HCT116 (cell line): ENCODE results near the gene TM7SF3. TPM values are rescaled to one million over a fixed set of nuclear protein-coding genes. Genes with fewer than 3 reads are reported as not detected.

Experiments
- ATAC-seq: fragments of 200-7000 bp; cut with Tn5 transposase; 2 replicates; pipeline ENCODE4 v1.9.1; 2020; ENCODE audit warnings: mild to moderate bottlenecking, moderate library complexity
- BruUV-seq: library from RNA; stranded (reverse); fragments of 400-500 nt; replicated peaks from 2 replicates; lab custom pipeline; 2021; lab: Mats Ljungman, UMichigan
- CTCF ChIA-PET: fragments of 300-600 bp; sonication (Branson Sonifier 250); formaldehyde crosslinking; loops from one replicate; lab custom pipeline; 2021; ENCODE audit warnings: antibody characterized with exemption; lab: Charles Lee
- POLR2A ChIA-PET: fragments of 300-600, 350-600 bp; sonication (Branson Sonifier 250); formaldehyde crosslinking; loops from one replicate; lab custom pipeline; 2021; ENCODE audit warnings: antibody characterized with exemption; lab: Charles Lee
- RAD21 ChIA-PET, 2 experiments: fragments of 300-600 bp; sonication (Branson Sonifier 250); formaldehyde crosslinking; loops; one replicate each; lab custom pipeline; 2023; ENCODE audit warnings: low total read pairs in 2 of 2; ENCODE audit not compliant: uncharacterized antibody in 2 of 2, unreplicated experiment in 2 of 2, low non-redundant PET in 1 of 2; lab: Charles Lee
- DNase-seq: peaks from one replicate; pipeline ENCODE4 v3.0.0-alpha.2; 2010; ENCODE audit warnings: low read depth, low spot score
- H2AFZ ChIP-seq: fragments of 200-600 bp; shearing (Covaris generic), sonication (generic); 2 replicates; pipeline ENCODE4 v1.6.1; 2017; ENCODE audit warnings: low read depth, mixed run types, mixed read lengths, antibody characterized with exemption, low read length; ENCODE audit not compliant: poor library complexity, severe bottlenecking
- H3K27ac ChIP-seq: 2 replicates; pipeline ENCODE4 v1.5.1; 2012; ENCODE audit warnings: low read depth, low read length
- H3K27me3 ChIP-seq: fragments of 200-600 bp; sonication (generic); 2 replicates; pipeline ENCODE4 v1.6.1; 2016; ENCODE audit warnings: mixed run types, low read length, mixed read lengths; ENCODE audit not compliant: insufficient read depth
- H3K36me3 ChIP-seq, 2 experiments: fragments of 200-500 bp in 1 of 2; fragments of 200-600 bp in 1 of 2; sonication (Bioruptor generic) in 1 of 2; sonication (generic) in 1 of 2; 2 replicates each; pipeline versions ENCODE4 v1.5.1 to v1.6.1; 2014 to 2016; ENCODE audit warnings: low read length in 2 of 2, inconsistent platforms in 1 of 2, mixed read lengths in 1 of 2, mixed run types in 1 of 2; ENCODE audit not compliant: insufficient read depth in 2 of 2, control insufficient read depth in 1 of 2
- H3K4me1 ChIP-seq, 2 experiments: fragments of 200-600 bp in 1 of 2; sonication (generic) in 1 of 2; 2 replicates each; pipeline versions ENCODE4 v1.5.1 to v1.6.1; 2012 to 2017; ENCODE audit warnings: low read length in 2 of 2, inconsistent platforms in 1 of 2, mild to moderate bottlenecking in 1 of 2, mixed read lengths in 1 of 2, mixed run types in 1 of 2, moderate library complexity in 1 of 2; ENCODE audit not compliant: insufficient read depth in 2 of 2, control insufficient read depth in 1 of 2
- H3K4me2 ChIP-seq: fragments of 200-600 bp; sonication (generic); 2 replicates; pipeline ENCODE4 v1.6.1; 2017; ENCODE audit warnings: mixed run types, low read length, mixed read lengths
- H3K4me3 ChIP-seq, 2 experiments: fragments of 200-600 bp in 1 of 2; sonication (generic) in 1 of 2; replicated peaks in 1 of 2; 2 replicates each; pipeline ENCODE4 v1.5.1; 2011 to 2016; ENCODE audit warnings: low read length in 2 of 2, control low read depth in 1 of 2, low read depth in 1 of 2, mild to moderate bottlenecking in 1 of 2, mixed read lengths in 1 of 2, mixed run types in 1 of 2
- H3K79me2 ChIP-seq: fragments of 200-600 bp; sonication (generic); 2 replicates; pipeline ENCODE4 v1.6.1; 2017; ENCODE audit warnings: mild to moderate bottlenecking, mixed run types, low read length, moderate library complexity, mixed read lengths; ENCODE audit not compliant: insufficient read depth
- H3K9ac ChIP-seq: fragments of 200-600 bp; sonication (generic); 2 replicates; pipeline ENCODE4 v1.6.1; 2016; ENCODE audit warnings: low read length, mixed read lengths
- H3K9me2 ChIP-seq: fragments of 200-600 bp; sonication (generic), shearing (Covaris generic); 2 replicates; pipeline ENCODE4 v1.6.1; 2017; ENCODE audit warnings: mixed run types, mild to moderate bottlenecking, moderate library complexity; ENCODE audit not compliant: insufficient read depth
- H3K9me3 ChIP-seq, 2 experiments: fragments of 200-500 bp in 1 of 2; fragments of 200-600 bp in 1 of 2; sonication (Bioruptor generic) in 1 of 2; sonication (generic) in 1 of 2; 2 replicates each; pipeline ENCODE4 v1.6.1; 2014 to 2017; ENCODE audit warnings: low read length in 2 of 2, mixed read lengths in 2 of 2, inconsistent platforms in 1 of 2, low read depth in 1 of 2, mild to moderate bottlenecking in 1 of 2, mixed run types in 1 of 2, moderate library complexity in 1 of 2; ENCODE audit not compliant: control insufficient read depth in 1 of 2, insufficient read depth in 1 of 2
- H4K20me1 ChIP-seq: fragments of 200-600 bp; sonication (generic), shearing (Covaris generic); 2 replicates; pipeline ENCODE4 v1.6.1; 2017; ENCODE audit warnings: mixed run types, mild to moderate bottlenecking, moderate library complexity; ENCODE audit not compliant: insufficient read depth
- CEBPB ChIP-seq: IDR thresholded peaks from 2 replicates; pipeline ENCODE4 v1.6.1; 2012; ENCODE audit warnings: low read depth
- CTCF ChIP-seq, 3 experiments: fragments of 200-600 bp in 1 of 3; sonication (generic) in 1 of 3; IDR thresholded peaks in 2 of 3; conservative IDR thresholded peaks in 1 of 3; 2 replicates each; pipeline ENCODE4 v1.5.1; 2012 to 2017; ENCODE audit warnings: low read depth in 2 of 3, low read length in 2 of 3, antibody characterized with exemption in 1 of 3, borderline replicate concordance in 1 of 3, control low read depth in 1 of 3, mild to moderate bottlenecking in 1 of 3, mixed read lengths in 1 of 3, mixed run types in 1 of 3, moderate library complexity in 1 of 3; ENCODE audit not compliant: insufficient read depth in 1 of 3
- EGR1 ChIP-seq: IDR thresholded peaks from 2 replicates; pipeline ENCODE4 v1.6.1; 2012; ENCODE audit warnings: low read depth
- MAX ChIP-seq: IDR thresholded peaks from 2 replicates; pipeline ENCODE4 v1.6.1; 2012
- POLR2A ChIP-seq: IDR thresholded peaks from 2 replicates; pipeline ENCODE4 v1.7.0; 2011; ENCODE audit warnings: borderline replicate concordance; ENCODE audit not compliant: insufficient read depth, insufficient read length; ENCODE audit errors: extremely low read depth
- RAD21 ChIP-seq: IDR thresholded peaks from 2 replicates; pipeline ENCODE4 v1.6.1; 2012; ENCODE audit warnings: low read depth, mild to moderate bottlenecking
- SIN3A ChIP-seq: IDR thresholded peaks from 2 replicates; pipeline ENCODE4 v1.6.1; 2012; ENCODE audit warnings: low read depth
- SRF ChIP-seq: IDR thresholded peaks from 2 replicates; pipeline ENCODE4 v1.6.1; 2012; ENCODE audit warnings: low read depth
- TCF7L2 ChIP-seq: IDR thresholded peaks from 2 replicates; pipeline ENCODE4 v1.7.0; 2011; ENCODE audit warnings: borderline replicate concordance, inconsistent platforms; ENCODE audit not compliant: insufficient read depth, insufficient read length; ENCODE audit errors: extremely low read depth
- YY1 ChIP-seq: IDR thresholded peaks from 2 replicates; pipeline ENCODE4 v1.6.1; 2011; ENCODE audit warnings: low read length, low read depth, moderate library complexity, mild to moderate bottlenecking; ENCODE audit not compliant: insufficient replicate concordance; ENCODE audit errors: extremely low read depth
- ZFX ChIP-seq: fragments of 450-650 bp; IDR thresholded peaks from 2 replicates; pipeline ENCODE4 v1.6.1; 2017
- ZNF274 ChIP-seq: fragments of 200-500 bp; sonication (Bioruptor generic); IDR thresholded peaks from 2 replicates; pipeline ENCODE4 v1.6.1; 2014; ENCODE audit warnings: mild to moderate bottlenecking, low read depth, low read length, inconsistent platforms
- intact Hi-C: fragments of 100-400 bp; cut with micrococcal nuclease; formaldehyde crosslinking; loops from 2 replicates; pipeline ENCODE4 v1.10.0; 2022
- total RNA-seq: library from RNA; stranded (reverse); gene quantifications from one replicate; pipeline ENCODE4 v1.2.1, GENCODE V29; 2021; ENCODE audit not compliant: unreplicated experiment
- TF ChIP-seq, protein P1 (sequence below): IDR thresholded peaks from 2 replicates; pipeline ENCODE4 v1.6.1; 2012

The TM7SF3 gene
- total RNA-seq, 1 experiment from 2014 or later: 46.5 TPM

GRCh38 chr12:26970136-26970535 lies 44.0 kb downstream of the TM7SF3 start:
- DNase-seq (no peak), ATAC-seq (no peak)
- no peak for TF ChIP-seq POLR2A
- no peak for TF ChIP-seq SIN3A
- no peak for TF ChIP-seq TCF7L2
- TF ChIP-seq EGR1: no peak
- TF ChIP-seq CTCF (IDR thresholded peaks at IDR 0.05 in 2 of 3, conservative IDR thresholded peaks at IDR 0.05 in 1 of 3; ENCODE audit: borderline replicate concordance in 1 of 3, insufficient read depth in 1 of 3, low read depth in 2 of 3, low read length in 2 of 3): no peak
- no peak for TF ChIP-seq ZNF274
- TF ChIP-seq MAX: no peak
- no peak for TF ChIP-seq SRF
- no peak for TF ChIP-seq RAD21
- no peak for TF ChIP-seq ZFX
- no peak for TF ChIP-seq YY1
- TF ChIP-seq, protein P1, sequence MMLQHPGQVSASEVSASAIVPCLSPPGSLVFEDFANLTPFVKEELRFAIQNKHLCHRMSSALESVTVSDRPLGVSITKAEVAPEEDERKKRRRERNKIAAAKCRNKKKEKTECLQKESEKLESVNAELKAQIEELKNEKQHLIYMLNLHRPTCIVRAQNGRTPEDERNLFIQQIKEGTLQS: no peak
- TF ChIP-seq CEBPB: no peak
- no peaks in the 10 kb centered on the region for H3K9me3 ChIP-seq
- no TSS peak for BruUV-seq
- no peaks in the 10 kb centered on the region for H3K4me1 ChIP-seq
- intact Hi-C loops: no loop called here
- no peaks in the 10 kb centered on the region for H3K27me3 ChIP-seq
- H3K27ac ChIP-seq: no peak overlapping the region
- H2AFZ ChIP-seq: no peak overlapping the region
- H4K20me1 ChIP-seq: no peaks in the 10 kb centered on the region
- no peak overlapping the region for H3K9ac ChIP-seq
- CTCF ChIA-PET: no interaction called here
- no peak overlapping the region for H3K4me2 ChIP-seq
- POLR2A ChIA-PET: no interaction called here
- H3K9me2 ChIP-seq: no peaks in the 10 kb centered on the region
- H3K79me2 ChIP-seq: no peaks in the 10 kb centered on the region
- RAD21 ChIA-PET: no interaction called here
- peaks cover 0 to 2% of the 10 kb centered on the region in 2 experiments; a peak in 2 of 4 replicates for H3K36me3 ChIP-seq
- H3K4me3 ChIP-seq: no peak overlapping the region
